Measurements from ENCODE around the gene PROX2. TPM values are rescaled to one million over a fixed set of nuclear protein-coding genes. Genes with fewer than 3 reads are reported as not detected.

PROX2 gene
- total RNA-seq, 1 experiment from 2014 or later: not detected

DNA sequence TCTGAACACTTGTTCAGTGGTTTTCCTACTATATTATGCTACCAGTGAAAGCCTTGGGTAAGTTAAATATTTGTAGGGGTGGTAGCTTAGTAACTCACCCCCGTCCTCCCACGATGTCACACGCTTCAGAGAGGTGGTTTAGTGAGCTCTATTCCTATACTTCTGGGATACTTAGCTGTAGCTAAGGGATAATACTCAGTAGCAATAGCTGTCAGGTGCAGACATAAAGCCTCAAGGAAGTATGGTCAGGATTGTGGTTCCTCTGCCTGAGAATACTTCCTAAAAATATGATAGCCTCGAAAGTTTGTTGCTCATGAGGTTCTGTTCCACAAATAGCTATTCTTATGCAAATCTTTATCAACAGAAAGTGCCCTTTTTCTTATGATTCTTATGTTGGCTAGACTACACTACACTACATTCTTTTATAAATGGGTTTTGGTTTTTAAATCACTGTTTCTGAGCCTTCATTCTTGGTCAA is 17.7 kb upstream of the PROX2 start:
- Mint-ChIP-seq H3K9me3 (ENCODE audit: low read depth, unreplicated experiment) (no peaks in the 10 kb centered on the region), H3K27ac (ENCODE audit: unreplicated experiment) (no peak overlapping the region), H3K4me3 (ENCODE audit: low read depth, unreplicated experiment) (no peak overlapping the region), H3K36me3 (ENCODE audit: insufficient read depth, unreplicated experiment) (peaks cover 33% of the 10 kb centered on the region), H3K27me3 (ENCODE audit: unreplicated experiment) (no peaks in the 10 kb centered on the region), H3K4me1 (ENCODE audit: low read depth, unreplicated experiment) (peaks cover 3% of the 10 kb centered on the region)
- CTCF ChIA-PET: interaction anchor here (0.6 to 1.3 kb wide), 3 partner anchors 12 to 78 kb away, joined by 3 to 10 read pairs (median 3); no protein-coding TSS in a partner anchor
- intact Hi-C loops (cut with micrococcal nuclease; ENCODE audit: unreplicated experiment): no loop called here
- no TSS peak for BruUV-seq (replicated peaks)
- DNase-seq: no peak
- TF ChIP-seq, protein P1, sequence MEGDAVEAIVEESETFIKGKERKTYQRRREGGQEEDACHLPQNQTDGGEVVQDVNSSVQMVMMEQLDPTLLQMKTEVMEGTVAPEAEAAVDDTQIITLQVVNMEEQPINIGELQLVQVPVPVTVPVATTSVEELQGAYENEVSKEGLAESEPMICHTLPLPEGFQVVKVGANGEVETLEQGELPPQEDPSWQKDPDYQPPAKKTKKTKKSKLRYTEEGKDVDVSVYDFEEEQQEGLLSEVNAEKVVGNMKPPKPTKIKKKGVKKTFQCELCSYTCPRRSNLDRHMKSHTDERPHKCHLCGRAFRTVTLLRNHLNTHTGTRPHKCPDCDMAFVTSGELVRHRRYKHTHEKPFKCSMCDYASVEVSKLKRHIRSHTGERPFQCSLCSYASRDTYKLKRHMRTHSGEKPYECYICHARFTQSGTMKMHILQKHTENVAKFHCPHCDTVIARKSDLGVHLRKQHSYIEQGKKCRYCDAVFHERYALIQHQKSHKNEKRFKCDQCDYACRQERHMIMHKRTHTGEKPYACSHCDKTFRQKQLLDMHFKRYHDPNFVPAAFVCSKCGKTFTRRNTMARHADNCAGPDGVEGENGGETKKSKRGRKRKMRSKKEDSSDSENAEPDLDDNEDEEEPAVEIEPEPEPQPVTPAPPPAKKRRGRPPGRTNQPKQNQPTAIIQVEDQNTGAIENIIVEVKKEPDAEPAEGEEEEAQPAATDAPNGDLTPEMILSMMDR (IDR thresholded peaks at IDR 0.05; ENCODE audit: unreplicated experiment): no peak

DNA sequence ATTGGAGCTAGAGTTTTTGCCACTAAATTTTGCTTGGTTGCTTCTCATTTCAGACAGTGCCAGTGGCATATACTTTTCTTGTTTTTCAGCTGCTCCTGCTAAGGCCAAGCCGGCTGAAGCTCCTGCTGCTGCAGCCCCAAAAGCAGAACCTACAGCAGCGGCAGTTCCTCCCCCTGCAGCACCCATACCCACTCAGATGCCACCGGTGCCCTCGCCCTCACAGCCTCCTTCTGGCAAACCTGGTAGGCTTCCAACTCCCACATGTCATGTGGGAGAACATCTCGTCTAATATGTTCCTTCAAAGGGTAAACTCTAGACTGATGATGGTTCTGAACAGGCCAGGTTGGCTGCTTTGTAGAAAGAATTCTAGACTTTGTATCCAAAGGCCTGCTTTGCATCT is 16.8 kb upstream of the PROX2 start:
- Mint-ChIP-seq H3K4me3 (ENCODE audit: low read depth, unreplicated experiment) (no peak overlapping the region), H3K27me3 (ENCODE audit: unreplicated experiment) (no peaks in the 10 kb centered on the region), H3K4me1 (ENCODE audit: low read depth, unreplicated experiment) (peaks cover 12% of the 10 kb centered on the region), H3K36me3 (ENCODE audit: insufficient read depth, unreplicated experiment) (peaks cover 40% of the 10 kb centered on the region), H3K9me3 (ENCODE audit: low read depth, unreplicated experiment) (no peaks in the 10 kb centered on the region), H3K27ac (ENCODE audit: unreplicated experiment) (no peak overlapping the region)
- intact Hi-C loops (cut with micrococcal nuclease; ENCODE audit: unreplicated experiment): no loop called here
- TF ChIP-seq, protein P1 (IDR thresholded peaks at IDR 0.05; ENCODE audit: unreplicated experiment): no peak
- DNase-seq: no peak
- CTCF ChIA-PET: interaction anchor here (1.3 kb wide), 1 partner anchor 32 kb away, joined by 3 read pairs; no protein-coding TSS in a partner anchor
- no TSS peak for BruUV-seq (replicated peaks)

DNA sequence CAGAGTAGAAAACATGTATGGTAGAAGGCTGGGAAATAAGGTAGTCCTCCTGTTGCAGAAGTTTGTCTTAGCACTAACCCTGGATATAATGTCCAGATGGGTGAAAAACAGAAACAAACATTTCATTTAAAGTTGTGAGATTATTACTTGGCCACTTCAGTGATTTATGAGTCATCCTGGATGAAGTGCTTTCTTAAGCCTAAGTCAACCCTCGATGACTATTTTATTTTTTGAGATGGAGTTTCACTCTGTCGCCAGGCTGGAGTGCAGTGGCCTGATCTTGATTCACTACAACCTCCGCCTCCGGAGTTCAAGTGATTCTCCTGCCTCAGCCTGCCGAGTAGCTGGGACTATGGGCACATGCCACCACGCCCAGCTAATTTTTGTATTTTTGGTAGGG is 15.9 kb upstream of the PROX2 start:
- Mint-ChIP-seq H3K36me3 (ENCODE audit: insufficient read depth, unreplicated experiment) (peaks cover 36% of the 10 kb centered on the region), H3K4me3 (ENCODE audit: low read depth, unreplicated experiment) (no peak overlapping the region), H3K27me3 (ENCODE audit: unreplicated experiment) (no peaks in the 10 kb centered on the region), H3K4me1 (ENCODE audit: low read depth, unreplicated experiment) (peaks cover 13% of the 10 kb centered on the region), H3K27ac (ENCODE audit: unreplicated experiment) (no peak overlapping the region), H3K9me3 (ENCODE audit: low read depth, unreplicated experiment) (no peaks in the 10 kb centered on the region)
- TF ChIP-seq, protein P1 (IDR thresholded peaks at IDR 0.05; ENCODE audit: unreplicated experiment): no peak
- intact Hi-C loops (cut with micrococcal nuclease; ENCODE audit: unreplicated experiment): no loop called here
- CTCF ChIA-PET: no interaction called here
- no peak for DNase-seq
- BruUV-seq (replicated peaks): no TSS peak

DNA sequence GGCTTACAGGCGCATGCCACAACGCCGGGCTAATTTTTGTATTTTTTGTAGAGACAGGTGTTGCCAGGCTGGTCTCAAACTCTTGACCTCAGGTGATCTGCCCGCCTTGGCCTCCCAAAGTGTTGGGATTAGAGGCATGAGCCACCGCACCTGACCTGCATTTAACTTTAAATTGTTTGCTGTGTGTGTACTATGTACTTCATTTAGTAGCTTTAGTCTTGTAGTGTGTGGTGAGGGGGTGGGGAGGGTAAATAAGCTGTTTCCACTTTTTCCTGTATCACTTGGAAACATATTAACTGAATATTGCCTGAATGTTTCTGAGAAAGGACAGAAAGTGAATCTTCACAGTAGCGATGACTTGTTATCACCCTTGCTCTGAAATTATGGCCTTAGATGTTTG is 14.3 kb upstream of the PROX2 start:
- Mint-ChIP-seq H3K27ac (ENCODE audit: unreplicated experiment) (no peak overlapping the region), H3K9me3 (ENCODE audit: low read depth, unreplicated experiment) (no peaks in the 10 kb centered on the region), H3K36me3 (ENCODE audit: insufficient read depth, unreplicated experiment) (peaks cover 30% of the 10 kb centered on the region), H3K4me3 (ENCODE audit: low read depth, unreplicated experiment) (no peak overlapping the region), H3K4me1 (ENCODE audit: low read depth, unreplicated experiment) (peaks cover 25% of the 10 kb centered on the region), H3K27me3 (ENCODE audit: unreplicated experiment) (no peaks in the 10 kb centered on the region)
- DNase-seq: no peak
- BruUV-seq (replicated peaks): no TSS peak
- CTCF ChIA-PET: interaction anchor here (0.7 kb wide), 1 partner anchor 359 kb away, joined by 5 read pairs; no protein-coding TSS in a partner anchor
- TF ChIP-seq, protein P1 (IDR thresholded peaks at IDR 0.05; ENCODE audit: unreplicated experiment): no peak
- intact Hi-C loops (cut with micrococcal nuclease; ENCODE audit: unreplicated experiment): no loop called here

All from Calu3 (cell line).